Measurements from ENCODE around the gene APOA4. TPM values are rescaled to one million over a fixed set of nuclear protein-coding genes. Genes with fewer than 3 reads are reported as not detected.

The APOA4 gene
- total RNA-seq, 2 experiments from 2014 or later = not detected

- H3K27me3 Mint-ChIP-seq = no peaks in the 10 kb centered on the region
- POLR2A ChIA-PET = interaction anchor here (0.6 kb wide), 1 partner anchor 73 kb away, joined by 4 read pairs; no protein-coding TSS in a partner anchor
- no peaks in the 10 kb centered on the region for H3K9me3 Mint-ChIP-seq
Observed at GRCh38 chr11:116860303-116860702, 37.2 kb upstream of the APOA4 start.

GRCh38 chr11:116859175-116859574, 36.1 kb upstream of the APOA4 start:
- intact Hi-C loops (cut with micrococcal nuclease) = no loop called here
- Mint-ChIP-seq H3K4me3 (no peak overlapping the region), H3K27me3 (no peaks in the 10 kb centered on the region), H3K36me3 (peaks cover 47% of the 10 kb centered on the region), H3K27ac (peak overlapping the region; percentile 21), H3K9me3 (no peaks in the 10 kb centered on the region), H3K4me1 (ENCODE audit: low read depth) (peaks cover 44% of the 10 kb centered on the region)
- POLR2A ChIA-PET = no interaction called here
- CTCF ChIA-PET = interaction anchor here (1.4 kb wide), 1 partner anchor 23 kb away, joined by 3 read pairs; no protein-coding TSS in a partner anchor
- no peak for DNase-seq

More at GRCh38 chr11:116860303-116860702, 37.2 kb upstream of the APOA4 start:
- intact Hi-C loops (cut with micrococcal nuclease) = no loop called here
- H3K27ac Mint-ChIP-seq = no peak overlapping the region
- H3K4me1 Mint-ChIP-seq (ENCODE audit: low read depth) = peaks cover 37% of the 10 kb centered on the region
- peaks cover 42% of the 10 kb centered on the region for H3K36me3 Mint-ChIP-seq
- CTCF ChIA-PET = interaction anchor here (1.8 kb wide), 1 partner anchor 69 kb away, joined by 6 read pairs; the partner anchor contains the start of gene APOA5
- H3K4me3 Mint-ChIP-seq = no peak overlapping the region
- DNase-seq = no peak

GRCh38 chr11:116857936-116858335, 34.8 kb upstream of the APOA4 start:
- H3K36me3 Mint-ChIP-seq = peaks cover 43% of the 10 kb centered on the region
- no peaks in the 10 kb centered on the region for H3K9me3 Mint-ChIP-seq
- intact Hi-C loops (cut with micrococcal nuclease) = no loop called here

GRCh38 chr11:116857316-116857715, 34.2 kb upstream of the APOA4 start:
- H3K4me3 Mint-ChIP-seq = no peak overlapping the region
- POLR2A ChIA-PET = no interaction called here
- H3K36me3 Mint-ChIP-seq = peaks cover 43% of the 10 kb centered on the region
- no peaks in the 10 kb centered on the region for H3K27me3 Mint-ChIP-seq
- no peak for DNase-seq
- peak overlapping the region; percentile 24 for H3K27ac Mint-ChIP-seq
- H3K9me3 Mint-ChIP-seq = no peaks in the 10 kb centered on the region
- intact Hi-C loops (cut with micrococcal nuclease) = no loop called here
- H3K4me1 Mint-ChIP-seq (ENCODE audit: low read depth) = peaks cover 61% of the 10 kb centered on the region
- CTCF ChIA-PET = interaction anchor here (0.6 to 1.2 kb wide), 2 partner anchors 66 to 256 kb away, joined by 3 to 4 read pairs; partner anchors contain the start of gene APOA5

More at GRCh38 chr11:116857936-116858335, 34.8 kb upstream of the APOA4 start:
- ChIA-PET CTCF (interaction anchor here (0.6 to 1.2 kb wide), 2 partner anchors 67 to 256 kb away, joined by 3 to 4 read pairs; partner anchors contain the start of gene APOA5), POLR2A (no interaction called here)
- no peaks in the 10 kb centered on the region for H3K27me3 Mint-ChIP-seq
- no peak for DNase-seq
- H3K4me1 Mint-ChIP-seq (ENCODE audit: low read depth) = peaks cover 56% of the 10 kb centered on the region
- H3K4me3 Mint-ChIP-seq = no peak overlapping the region
- no peak overlapping the region for H3K27ac Mint-ChIP-seq

GRCh38 chr11:116856423-116856822, 33.3 kb upstream of the APOA4 start:
- no peak for DNase-seq
- H3K27me3 Mint-ChIP-seq = no peaks in the 10 kb centered on the region
- ChIA-PET CTCF (no interaction called here), POLR2A (no interaction called here)
- peaks cover 61% of the 10 kb centered on the region for H3K4me1 Mint-ChIP-seq (ENCODE audit: low read depth)
- H3K4me3 Mint-ChIP-seq = no peak overlapping the region
- peaks cover 34% of the 10 kb centered on the region for H3K36me3 Mint-ChIP-seq
- peak overlapping the region; percentile 44 for H3K27ac Mint-ChIP-seq
- H3K9me3 Mint-ChIP-seq = no peaks in the 10 kb centered on the region
- intact Hi-C loops (cut with micrococcal nuclease) = no loop called here

GRCh38 chr11:116855413-116855812, 32.3 kb upstream of the APOA4 start:
- no peak for DNase-seq
- Mint-ChIP-seq H3K27ac (peak overlapping the region; percentile 73), H3K4me3 (no peak overlapping the region), H3K27me3 (no peaks in the 10 kb centered on the region), H3K9me3 (no peaks in the 10 kb centered on the region), H3K4me1 (ENCODE audit: low read depth) (peaks cover 65% of the 10 kb centered on the region), H3K36me3 (peaks cover 27% of the 10 kb centered on the region)
- intact Hi-C loops (cut with micrococcal nuclease) = no loop called here
- CTCF ChIA-PET = interaction anchor here (1.2 to 2.1 kb wide), 2 partner anchors 219 to 251 kb away, joined by 4 to 5 read pairs; no protein-coding TSS in a partner anchor
- POLR2A ChIA-PET = no interaction called here

- peak overlapping the region; percentile 89 for H3K27ac Mint-ChIP-seq
- CTCF ChIA-PET = interaction anchor here (1.0 to 4.4 kb wide), 11 partner anchors 17 to 373 kb away, joined by 3 to 41 read pairs (median 4); partner anchors contain the start of genes APOA5, PAFAH1B2 and SIK3
- peak overlapping the region; percentile 53 for H3K4me3 Mint-ChIP-seq
- peak; percentile 78 for DNase-seq
- H3K36me3 Mint-ChIP-seq = peaks cover 21% of the 10 kb centered on the region
- intact Hi-C loops (cut with micrococcal nuclease) = loop anchor here (1.0 to 5.0 kb wide), 10 partner anchors 29 to 377 kb away; no protein-coding TSS in a partner anchor
- POLR2A ChIA-PET = interaction anchor here (0.6 to 2.3 kb wide), 21 partner anchors 8 to 377 kb away, joined by 3 to 12 read pairs (median 4); partner anchors contain the start of genes APOA1 and PAFAH1B2
- no peaks in the 10 kb centered on the region for H3K27me3 Mint-ChIP-seq
- H3K4me1 Mint-ChIP-seq (ENCODE audit: low read depth) = peaks cover 74% of the 10 kb centered on the region
- no peaks in the 10 kb centered on the region for H3K9me3 Mint-ChIP-seq
Observed at GRCh38 chr11:116853461-116854073, 30.5 kb upstream of the APOA4 start.

- Mint-ChIP-seq H3K4me3 (peak overlapping the region; percentile 53), H3K27ac (peak overlapping the region; percentile 89), H3K27me3 (no peaks in the 10 kb centered on the region), H3K4me1 (ENCODE audit: low read depth) (peaks cover 71% of the 10 kb centered on the region), H3K9me3 (no peaks in the 10 kb centered on the region), H3K36me3 (peaks cover 17% of the 10 kb centered on the region)
- peak; percentile 40 for DNase-seq
- ChIA-PET CTCF (interaction anchor here (0.7 to 4.4 kb wide), 15 partner anchors 11 to 1629 kb away, joined by 3 to 41 read pairs (median 3); partner anchors contain the start of genes APOA1, APOA5, PAFAH1B2 and SIK3), POLR2A (interaction anchor here (0.8 to 2.3 kb wide), 15 partner anchors 9 to 308 kb away, joined by 3 to 12 read pairs (median 4); partner anchors contain the start of genes APOA1 and BUD13)
- intact Hi-C loops (cut with micrococcal nuclease) = loop anchor here (1.0 to 5.0 kb wide), 10 partner anchors 30 to 378 kb away; no protein-coding TSS in a partner anchor
Observed at GRCh38 chr11:116852261-116853031, 29.3 kb upstream of the APOA4 start.

- Mint-ChIP-seq H3K27ac (peak overlapping the region; percentile 89), H3K4me1 (ENCODE audit: low read depth) (peaks cover 63% of the 10 kb centered on the region), H3K27me3 (no peaks in the 10 kb centered on the region), H3K9me3 (no peaks in the 10 kb centered on the region), H3K4me3 (peak overlapping the region; percentile 53), H3K36me3 (peaks cover 25% of the 10 kb centered on the region)
- DNase-seq = peak; percentile 84
- intact Hi-C loops (cut with micrococcal nuclease) = loop anchor here (5.0 kb wide), 1 partner anchor 96 kb away; no protein-coding TSS in a partner anchor
- CTCF ChIA-PET = interaction anchor here (0.7 to 4.4 kb wide), 11 partner anchors 14 to 331 kb away, joined by 3 to 41 read pairs (median 3); partner anchors contain the start of genes APOA1 and APOA5
- POLR2A ChIA-PET = interaction anchor here (0.9 to 2.3 kb wide), 8 partner anchors 16 to 247 kb away, joined by 3 to 12 read pairs (median 4); partner anchors contain the start of gene BUD13
Observed at GRCh38 chr11:116851626-116852025, 28.5 kb upstream of the APOA4 start.

- ChIA-PET POLR2A (no interaction called here), CTCF (interaction anchor here (0.6 to 3.2 kb wide), 3 partner anchors 13 to 59 kb away, joined by 3 to 18 read pairs (median 16); partner anchors contain the start of gene APOA5)
- Mint-ChIP-seq H3K4me1 (ENCODE audit: low read depth) (peaks cover 46% of the 10 kb centered on the region), H3K36me3 (peaks cover 33% of the 10 kb centered on the region), H3K27ac (no peak overlapping the region), H3K27me3 (no peaks in the 10 kb centered on the region), H3K4me3 (no peak overlapping the region), H3K9me3 (no peaks in the 10 kb centered on the region)
- no peak for DNase-seq
- intact Hi-C loops (cut with micrococcal nuclease) = no loop called here
Observed at GRCh38 chr11:116849486-116849885, 26.4 kb upstream of the APOA4 start.

GRCh38 chr11:116849060-116849459, 26.0 kb upstream of the APOA4 start:
- Mint-ChIP-seq H3K27ac (no peak overlapping the region), H3K4me3 (no peak overlapping the region), H3K9me3 (no peaks in the 10 kb centered on the region), H3K36me3 (peaks cover 29% of the 10 kb centered on the region), H3K4me1 (ENCODE audit: low read depth) (peaks cover 42% of the 10 kb centered on the region), H3K27me3 (no peaks in the 10 kb centered on the region)
- CTCF ChIA-PET = interaction anchor here (0.6 to 3.2 kb wide), 3 partner anchors 13 to 58 kb away, joined by 3 to 18 read pairs (median 16); partner anchors contain the start of gene APOA5
- DNase-seq = no peak
- intact Hi-C loops (cut with micrococcal nuclease) = no loop called here
- POLR2A ChIA-PET = no interaction called here
